HEK293 (cell line): ENCODE data around the gene TCOF1.

Source experiments
- CTCF ChIA-PET: fragments of 350-600 bp; formaldehyde crosslinking; extraction: SDS; loops from one replicate; lab custom pipeline; 2021; ENCODE audit warnings: antibody characterized with exemption; lab: Yijun Ruan, JAX
- POLR2A ChIA-PET: fragments of 300-600 bp; formaldehyde crosslinking; extraction: SDS; loops from one replicate; lab custom pipeline; 2020; ENCODE audit warnings: antibody characterized with exemption, inconsistent platforms; lab: Yijun Ruan, JAX
- H3K27ac ChIP-seq: fragments of 200-500 bp; sonication (Bioruptor generic); 2 replicates; pipeline ENCODE4 v1.5.1; 2014; ENCODE audit warnings: low read depth, low read length, control low read depth, inconsistent platforms; ENCODE audit errors: extremely low read depth
- H3K36me3 ChIP-seq, 2 experiments: fragments of 200-500 bp in 1 of 2; sonication (Bioruptor generic) in 1 of 2; 1 replicate in 1 of 2; 2 replicates in 1 of 2; pipeline ENCODE4 v1.5.1; 2014 to 2017; ENCODE audit warnings: inconsistent platforms in 2 of 2, low read length in 2 of 2; ENCODE audit not compliant: control insufficient read depth in 2 of 2, insufficient read depth in 1 of 2
- H3K4me1 ChIP-seq: fragments of 200-500 bp; sonication (Bioruptor generic); 2 replicates; pipeline ENCODE4 v1.5.1; 2014; ENCODE audit warnings: mild to moderate bottlenecking, low read length, inconsistent platforms; ENCODE audit not compliant: control insufficient read depth, insufficient read depth
- H3K4me3 ChIP-seq: 2 replicates; pipeline ENCODE4 v1.5.1; 2011; ENCODE audit warnings: low read depth, mild to moderate bottlenecking, control low read depth, low read length, moderate library complexity
- H3K9me3 ChIP-seq: fragments of 200-500 bp; sonication (Bioruptor generic); 2 replicates; pipeline ENCODE4 v1.5.1; 2014; ENCODE audit warnings: low read depth, low read length, inconsistent platforms; ENCODE audit not compliant: control insufficient read depth, insufficient read depth
- CTCF ChIP-seq: fragments of 450-650 bp; formaldehyde crosslinking; IDR thresholded peaks from 2 replicates; pipeline ENCODE4 v1.5.1; 2016; ENCODE audit warnings: missing biosample characterization, missing genetic modification characterization
- GLIS1 ChIP-seq: fragments of 450-650 bp; formaldehyde crosslinking; IDR thresholded peaks from 2 replicates; pipeline ENCODE4 v1.5.1; 2016; ENCODE audit warnings: missing biosample characterization, missing genetic modification characterization
- IKZF3 ChIP-seq: fragments of 450-650 bp; IDR thresholded peaks from 2 replicates; pipeline ENCODE4 v1.5.0; 2018; ENCODE audit warnings: missing biosample characterization, mild to moderate bottlenecking, missing genetic modification characterization, moderate library complexity
- KLF1 ChIP-seq: fragments of 450-650 bp; formaldehyde crosslinking; IDR thresholded peaks from 2 replicates; pipeline ENCODE4 v1.5.1; 2016; ENCODE audit warnings: missing biosample characterization, missing genetic modification characterization
- OSR2 ChIP-seq: fragments of 450-650 bp; formaldehyde crosslinking; IDR thresholded peaks from 2 replicates; pipeline ENCODE4 v1.5.1; 2016; ENCODE audit warnings: missing biosample characterization, missing genetic modification characterization
- OVOL3 ChIP-seq: fragments of 450-650 bp; formaldehyde crosslinking; IDR thresholded peaks from 2 replicates; pipeline ENCODE4 v1.5.1; 2016; ENCODE audit warnings: missing biosample characterization, missing genetic modification characterization
- PBX3 ChIP-seq: sonication (generic); formaldehyde crosslinking; IDR thresholded peaks from 2 replicates; pipeline ENCODE4 v1.8.1; 2022; ENCODE audit warnings: mild to moderate bottlenecking, moderate library complexity, missing genetic modification reagents
- RBAK ChIP-seq: fragments of 450-650 bp; formaldehyde crosslinking; IDR thresholded peaks from 2 replicates; pipeline ENCODE4 v1.5.1; 2016; ENCODE audit warnings: missing biosample characterization, missing genetic modification characterization
- TRIM28 ChIP-seq: IDR thresholded peaks from 2 replicates; pipeline ENCODE4 v1.6.1; 2011; ENCODE audit warnings: low read length, control low read depth, borderline replicate concordance
- ZFP3 ChIP-seq: fragments of 450-650 bp; formaldehyde crosslinking; IDR thresholded peaks from 2 replicates; pipeline ENCODE4 v1.5.1; 2016; ENCODE audit warnings: low read depth, missing biosample characterization, missing genetic modification characterization
- ZFP69B ChIP-seq: fragments of 450-650 bp; formaldehyde crosslinking; IDR thresholded peaks from 2 replicates; pipeline ENCODE4 v1.5.1; 2016; ENCODE audit warnings: missing biosample characterization, missing genetic modification characterization
- ZNF140 ChIP-seq: fragments of 450-650 bp; formaldehyde crosslinking; IDR thresholded peaks from 2 replicates; pipeline ENCODE4 v1.5.1; 2016; ENCODE audit warnings: missing biosample characterization, missing genetic modification characterization
- ZNF155 ChIP-seq: fragments of 450-650 bp; formaldehyde crosslinking; IDR thresholded peaks from 2 replicates; pipeline ENCODE4 v1.5.1; 2016; ENCODE audit warnings: missing biosample characterization, missing genetic modification characterization
- ZNF157 ChIP-seq: fragments of 450-650 bp; formaldehyde crosslinking; IDR thresholded peaks from 2 replicates; pipeline ENCODE4 v1.5.1; 2016; ENCODE audit warnings: missing biosample characterization, missing genetic modification characterization
- ZNF169 ChIP-seq: fragments of 450-650 bp; formaldehyde crosslinking; IDR thresholded peaks from 2 replicates; pipeline ENCODE4 v1.5.1; 2016; ENCODE audit warnings: missing biosample characterization, missing genetic modification characterization
- ZNF175 ChIP-seq: fragments of 450-650 bp; formaldehyde crosslinking; IDR thresholded peaks from 2 replicates; pipeline ENCODE4 v1.5.1; 2016; ENCODE audit warnings: missing biosample characterization, missing genetic modification characterization
- ZNF184 ChIP-seq: fragments of 450-650 bp; IDR thresholded peaks from 2 replicates; pipeline ENCODE4 v1.5.1; 2018; ENCODE audit warnings: missing biosample characterization, mild to moderate bottlenecking, missing genetic modification characterization
- ZNF239 ChIP-seq: fragments of 450-650 bp; formaldehyde crosslinking; IDR thresholded peaks from 2 replicates; pipeline ENCODE4 v1.5.1; 2016; ENCODE audit warnings: missing biosample characterization, missing genetic modification characterization
- ZNF311 ChIP-seq: fragments of 450-650 bp; formaldehyde crosslinking; IDR thresholded peaks from 2 replicates; pipeline ENCODE4 v1.5.1; 2017; ENCODE audit warnings: missing biosample characterization, missing genetic modification characterization, borderline replicate concordance
- ZNF335 ChIP-seq: fragments of 450-650 bp; formaldehyde crosslinking; conservative IDR thresholded peaks from 2 replicates; pipeline ENCODE4 v1.5.1; 2016; ENCODE audit warnings: missing biosample characterization, missing genetic modification characterization
- ZNF350 ChIP-seq: fragments of 450-650 bp; formaldehyde crosslinking; IDR thresholded peaks from 2 replicates; pipeline ENCODE4 v1.5.0; 2017; ENCODE audit warnings: missing biosample characterization, mild to moderate bottlenecking, missing genetic modification characterization
- ZNF362 ChIP-seq: fragments of 450-650 bp; formaldehyde crosslinking; IDR thresholded peaks from 2 replicates; pipeline ENCODE4 v1.5.1; 2016; ENCODE audit warnings: missing biosample characterization, missing genetic modification characterization
- ZNF473 ChIP-seq: fragments of 450-650 bp; formaldehyde crosslinking; IDR thresholded peaks from 2 replicates; pipeline ENCODE4 v1.5.1; 2017; ENCODE audit warnings: missing biosample characterization, missing genetic modification characterization
- ZNF48 ChIP-seq: fragments of 450-650 bp; formaldehyde crosslinking; IDR thresholded peaks from 2 replicates; pipeline ENCODE4 v1.5.1; 2016; ENCODE audit warnings: missing biosample characterization, missing genetic modification characterization
- ZNF548 ChIP-seq: fragments of 450-650 bp; formaldehyde crosslinking; IDR thresholded peaks from 2 replicates; pipeline ENCODE4 v1.5.1; 2016; ENCODE audit warnings: missing biosample characterization, missing genetic modification characterization
- ZNF596 ChIP-seq: fragments of 450-650 bp; IDR thresholded peaks from 2 replicates; pipeline ENCODE4 v1.5.0; 2018; ENCODE audit warnings: missing biosample characterization, mild to moderate bottlenecking, missing genetic modification characterization, moderate library complexity
- ZNF600 ChIP-seq: fragments of 450-650 bp; formaldehyde crosslinking; IDR thresholded peaks from 2 replicates; pipeline ENCODE4 v1.5.1; 2016; ENCODE audit warnings: missing biosample characterization, missing genetic modification characterization
- ZNF624 ChIP-seq: fragments of 450-650 bp; formaldehyde crosslinking; IDR thresholded peaks from 2 replicates; pipeline ENCODE4 v1.5.1; 2017; ENCODE audit warnings: missing biosample characterization, missing genetic modification characterization
- ZNF664 ChIP-seq: fragments of 450-650 bp; formaldehyde crosslinking; IDR thresholded peaks from 2 replicates; pipeline ENCODE4 v1.5.1; 2016; ENCODE audit warnings: missing biosample characterization, missing genetic modification characterization
- ZNF677 ChIP-seq: fragments of 450-650 bp; IDR thresholded peaks from 2 replicates; pipeline ENCODE4 v1.5.0; 2018; ENCODE audit warnings: missing biosample characterization, mild to moderate bottlenecking, missing genetic modification characterization, moderate library complexity
- ZNF692 ChIP-seq: fragments of 450-650 bp; formaldehyde crosslinking; IDR thresholded peaks from 2 replicates; pipeline ENCODE4 v1.5.1; 2016; ENCODE audit warnings: missing biosample characterization, missing genetic modification characterization
- ZNF792 ChIP-seq: fragments of 450-650 bp; formaldehyde crosslinking; IDR thresholded peaks from 2 replicates; pipeline ENCODE4 v1.5.1; 2016; ENCODE audit warnings: missing biosample characterization, missing genetic modification characterization
- ZXDB ChIP-seq: fragments of 450-650 bp; formaldehyde crosslinking; IDR thresholded peaks from 2 replicates; pipeline ENCODE4 v1.5.1; 2016; ENCODE audit warnings: missing biosample characterization, missing genetic modification characterization

TCOF1 gene

GRCh38 chr5:150357326-150358260 lies at the start of gene TCOF1 (continued):
- TF ChIP-seq ZNF362 (tag by site-specific recombination) (no peak), RBAK (tag by site-specific recombination) (no peak), CTCF (no peak), ZNF350 (tag by site-specific recombination) (no peak), ZNF184 (peak; percentile 52; the same call in 1 of the 2 replicates), ZNF473 (tag by site-specific recombination) (no peak), PBX3 (CRISPR knock-in tag) (peak; percentile 28; the same call in 1 of the 2 replicates), TRIM28 (no peak), ZNF677 (0 out of 2 replicates have a peak, but pooled peaks have one; percentile 8), ZNF48 (tag by site-specific recombination) (no peak), ZNF596 (tag by site-specific recombination) (no peak), OSR2 (tag by site-specific recombination) (0 out of 2 replicates have a peak, but pooled peaks have one; percentile 17), ZNF239 (no peak), OVOL3 (no peak), ZNF664 (tag by site-specific recombination) (no peak), ZNF792 (tag by site-specific recombination) (no peak), ZNF157 (tag by site-specific recombination) (no peak), ZFP3 (tag by site-specific recombination) (no peak)

GRCh38 chr5:150309101-150309885 lies 48.2 kb upstream of the TCOF1 start:
- Histone ChIP-seq H3K9me3 (no peaks in the 10 kb centered on the region), H3K4me1 (peaks cover 10% of the 10 kb centered on the region; the same call in 1 of the 2 replicates), H3K36me3 (no peaks in the 10 kb centered on the region), H3K27ac (no peak overlapping the region), H3K4me3 (no peak overlapping the region)
- CTCF ChIA-PET, result interaction anchor here (0.6 to 1.5 kb wide), 3 partner anchors 11 to 37 kb away, joined by 3 to 7 read pairs (median 6); no protein-coding TSS in a partner anchor
- POLR2A ChIA-PET, result interaction anchor here (0.8 kb wide), 1 partner anchor 15 kb away, joined by 3 read pairs; no protein-coding TSS in a partner anchor
- TF ChIP-seq ZNF155 (tag by site-specific recombination), result no peak
- no peak for TF ChIP-seq ZNF169 (tag by site-specific recombination)
- TF ChIP-seq ZNF600 (tag by site-specific recombination), result peak; percentile 60; the same call in 1 of the 2 replicates
- no peak for TF ChIP-seq ZNF311 (tag by site-specific recombination)
- peak; percentile 65 for TF ChIP-seq ZNF335
- no peak for TF ChIP-seq ZNF624 (tag by site-specific recombination)
- peak; percentile 26; the same call in 1 of the 2 replicates for TF ChIP-seq ZNF692 (tag by site-specific recombination)
- no peak for TF ChIP-seq ZNF175 (tag by site-specific recombination)
- peak; percentile 83 for TF ChIP-seq GLIS1 (tag by site-specific recombination)
- TF ChIP-seq ZNF140 (tag by site-specific recombination), result no peak
- TF ChIP-seq ZXDB (tag by site-specific recombination), result no peak
- no peak for TF ChIP-seq IKZF3 (tag by site-specific recombination)
- TF ChIP-seq ZNF548 (tag by site-specific recombination), result no peak
- 0 out of 2 replicates have a peak, but pooled peaks have one; percentile 45 for TF ChIP-seq ZFP69B
- peak; percentile 48 for TF ChIP-seq KLF1 (tag by site-specific recombination)
